Measurements from ENCODE around the gene CSAG1.
"Not testable (repeated sequence)": the region's sequence is repeated elsewhere in the genome, so short reads cannot be mapped to it uniquely, and the experiment has no call there.

CSAG1 gene

GRCh38 chrX:152697952-152698931 lies 35.3 kb downstream of the CSAG1 start, which contains the start of gene MAGEA3:
Gene MAGEA3, plus strand, starts transcription at chrX:152698794. Its CDS starts 2,039 bp downstream, at chrX:152700833.
- DNase-seq (ENCODE audit: low read depth), result not testable (repeated sequence)

GRCh38 chrX:152681012-152681411 lies 52.5 kb downstream of the CSAG1 start:
- not testable (repeated sequence) for DNase-seq (ENCODE audit: low read depth)

Measured in GM04504 (cell line).